ENCODE results near the gene TXNRD1.

The TXNRD1 gene

DNA sequence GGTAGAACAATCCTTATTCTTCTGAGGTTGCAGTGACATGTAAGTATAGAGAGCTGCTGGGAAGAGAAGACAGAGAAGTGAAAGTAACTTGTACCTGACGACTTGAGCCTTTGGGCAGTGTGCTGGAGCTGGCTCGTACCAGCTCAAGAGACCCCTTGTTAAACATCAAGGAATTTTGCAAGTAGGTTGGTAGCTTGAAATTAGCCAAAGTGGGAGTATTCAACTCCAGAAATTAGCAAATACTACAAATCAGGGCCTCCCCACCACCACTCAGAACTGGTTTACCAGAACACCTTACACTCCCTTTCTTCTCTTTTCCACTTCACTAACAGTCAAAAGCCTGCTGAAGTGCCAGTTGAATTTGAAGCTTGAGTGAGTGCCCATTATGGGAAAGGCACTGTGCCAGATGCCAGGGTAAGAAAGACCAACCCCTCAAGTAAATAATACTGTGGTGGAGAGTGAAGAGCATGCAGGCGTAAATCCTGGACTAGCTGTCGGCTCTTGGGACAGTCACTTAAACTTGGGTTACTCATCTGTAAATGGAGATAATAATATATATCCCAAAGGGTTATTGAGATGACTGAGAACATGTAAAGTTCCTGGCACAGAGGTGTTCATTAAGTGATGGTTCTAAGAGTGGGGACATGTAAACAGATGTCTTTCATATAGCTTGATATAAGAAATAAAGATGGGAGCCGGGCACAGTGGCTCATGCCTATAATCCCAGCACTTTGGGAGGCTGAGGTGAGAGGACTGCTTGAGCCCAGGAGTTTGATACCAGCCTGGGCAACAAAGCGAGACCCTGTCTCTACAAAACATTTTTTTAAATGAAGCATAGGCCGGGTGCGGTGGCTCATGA is 60.9 kb downstream of the TXNRD1 start:
- H3K27ac ChIP-seq, result peak overlapping the region; percentile 52
- TF ChIP-seq, protein P1, sequence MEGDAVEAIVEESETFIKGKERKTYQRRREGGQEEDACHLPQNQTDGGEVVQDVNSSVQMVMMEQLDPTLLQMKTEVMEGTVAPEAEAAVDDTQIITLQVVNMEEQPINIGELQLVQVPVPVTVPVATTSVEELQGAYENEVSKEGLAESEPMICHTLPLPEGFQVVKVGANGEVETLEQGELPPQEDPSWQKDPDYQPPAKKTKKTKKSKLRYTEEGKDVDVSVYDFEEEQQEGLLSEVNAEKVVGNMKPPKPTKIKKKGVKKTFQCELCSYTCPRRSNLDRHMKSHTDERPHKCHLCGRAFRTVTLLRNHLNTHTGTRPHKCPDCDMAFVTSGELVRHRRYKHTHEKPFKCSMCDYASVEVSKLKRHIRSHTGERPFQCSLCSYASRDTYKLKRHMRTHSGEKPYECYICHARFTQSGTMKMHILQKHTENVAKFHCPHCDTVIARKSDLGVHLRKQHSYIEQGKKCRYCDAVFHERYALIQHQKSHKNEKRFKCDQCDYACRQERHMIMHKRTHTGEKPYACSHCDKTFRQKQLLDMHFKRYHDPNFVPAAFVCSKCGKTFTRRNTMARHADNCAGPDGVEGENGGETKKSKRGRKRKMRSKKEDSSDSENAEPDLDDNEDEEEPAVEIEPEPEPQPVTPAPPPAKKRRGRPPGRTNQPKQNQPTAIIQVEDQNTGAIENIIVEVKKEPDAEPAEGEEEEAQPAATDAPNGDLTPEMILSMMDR (conservative IDR thresholded peaks at IDR 0.05), result no peak

DNA sequence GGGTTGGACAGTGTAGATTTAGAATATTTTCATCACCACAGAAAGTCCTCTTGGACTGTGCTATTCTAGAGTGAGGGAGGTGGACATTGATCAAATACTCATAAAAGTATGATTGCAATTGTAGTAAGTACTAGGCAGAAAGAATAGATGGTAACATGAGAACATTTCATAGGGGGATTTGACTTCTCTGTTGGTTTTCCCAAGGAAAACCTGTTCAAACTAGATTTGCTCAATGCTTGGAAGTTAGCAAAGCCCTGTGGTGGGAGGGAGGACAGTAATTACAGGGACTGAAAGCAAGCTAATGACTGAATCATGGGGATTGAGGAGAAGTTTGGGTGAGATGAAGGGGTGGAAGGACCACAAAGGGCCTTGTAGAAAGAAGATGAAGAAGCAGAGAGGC is 63.6 kb downstream of the TXNRD1 start:
- no peak overlapping the region for H3K27ac ChIP-seq
- TF ChIP-seq, protein P1 (conservative IDR thresholded peaks at IDR 0.05), result no peak

DNA sequence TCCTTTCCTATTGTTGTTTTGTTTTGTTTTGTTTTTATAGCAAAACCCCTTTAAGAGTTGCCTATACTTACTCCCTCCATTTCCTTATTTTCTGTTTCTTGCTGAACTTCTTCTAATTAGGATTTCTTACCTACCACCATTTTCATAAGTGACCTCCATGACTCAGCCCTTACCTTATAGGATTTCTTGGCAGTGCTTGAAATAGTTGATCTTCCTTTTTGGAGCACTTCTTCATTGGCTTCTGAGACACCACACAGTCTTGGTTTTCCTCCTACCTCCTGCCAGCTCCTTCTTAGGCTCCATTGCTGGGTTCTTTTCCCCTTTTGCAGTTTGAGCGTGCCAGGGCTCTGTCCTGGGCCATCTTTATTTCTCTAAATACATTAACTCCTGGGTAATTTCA is 64.5 kb downstream of the TXNRD1 start:
- H3K27ac ChIP-seq, result no peak overlapping the region

DNA sequence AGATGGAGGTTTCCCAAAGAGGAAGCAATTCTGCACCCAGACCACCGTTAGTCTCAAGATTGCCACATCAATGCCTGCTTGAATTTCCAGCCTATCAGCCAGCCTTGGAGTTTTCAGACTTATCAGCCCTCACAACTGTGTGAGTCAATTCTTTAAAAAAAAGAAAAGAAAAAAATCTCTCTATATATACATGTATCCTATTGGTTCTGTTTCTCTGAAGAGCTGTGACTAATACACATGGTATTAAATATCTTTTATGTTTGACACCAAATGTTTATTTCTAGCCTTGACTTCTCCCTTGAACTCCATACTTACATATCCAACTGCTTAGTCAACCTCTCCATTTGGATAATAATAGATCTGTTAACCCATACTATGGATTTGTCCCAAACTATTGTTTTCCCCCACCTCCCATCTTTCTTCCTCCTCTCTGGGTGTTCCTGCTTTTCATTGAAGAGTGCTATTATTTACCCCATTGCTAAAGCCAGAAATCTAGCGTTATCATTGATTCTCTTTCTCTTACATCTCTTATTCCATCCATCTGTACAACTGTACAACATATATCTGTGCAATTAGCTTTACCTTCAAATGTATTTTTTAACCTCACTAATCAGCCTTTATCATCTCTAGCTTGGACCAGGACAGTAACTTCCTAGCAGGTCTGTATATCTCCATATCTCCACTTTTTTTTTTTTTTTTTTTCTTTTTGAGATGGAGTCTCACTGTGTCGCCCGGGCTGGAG is 65.3 kb downstream of the TXNRD1 start:
- TF ChIP-seq, protein P1 (conservative IDR thresholded peaks at IDR 0.05), result no peak
- no peak overlapping the region for H3K27ac ChIP-seq

More for the DNA sequence above, 64.5 kb downstream of the TXNRD1 start:
- TF ChIP-seq, protein P1 (conservative IDR thresholded peaks at IDR 0.05), result no peak

DNA sequence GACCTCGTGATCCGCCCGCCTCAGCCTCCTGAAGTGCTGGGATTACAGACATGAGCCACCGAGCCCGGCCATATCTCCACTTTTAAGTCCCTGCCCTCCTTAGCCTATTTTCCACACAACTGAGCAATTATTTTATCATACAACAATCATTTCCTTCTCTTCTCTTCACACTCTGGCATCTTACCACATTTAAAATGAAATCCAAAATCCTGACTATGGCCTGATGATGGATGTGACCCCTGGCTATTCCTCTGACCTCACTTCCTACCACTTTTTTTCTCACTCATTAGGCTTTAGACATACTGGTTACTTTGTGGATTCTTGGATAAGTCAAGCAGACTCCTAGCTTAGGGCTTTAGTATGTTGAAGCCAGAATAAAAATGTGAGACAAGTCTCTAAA is 66.1 kb downstream of the TXNRD1 start:
- TF ChIP-seq, protein P1 (conservative IDR thresholded peaks at IDR 0.05), result no peak
- no peak overlapping the region for H3K27ac ChIP-seq

DNA sequence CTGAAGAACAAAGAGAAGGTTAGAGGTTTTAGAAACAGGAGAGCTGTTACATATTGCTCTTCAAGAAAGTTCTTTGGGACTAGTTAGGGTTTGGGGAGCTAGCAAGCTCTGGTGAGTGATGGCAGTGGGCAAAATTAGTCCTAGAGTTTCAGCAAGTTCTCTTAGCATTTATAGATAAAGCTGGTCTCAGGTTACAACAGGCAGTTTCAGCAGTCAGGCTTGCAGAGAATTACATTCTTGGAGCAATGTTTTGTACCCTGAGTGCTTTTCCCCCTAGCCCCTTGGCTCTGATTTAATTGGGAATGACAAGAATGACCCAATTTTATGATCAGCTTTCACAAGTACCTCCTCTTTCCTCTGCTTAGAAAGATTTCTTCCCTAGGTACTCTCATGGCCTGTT is 66.5 kb downstream of the TXNRD1 start:
- TF ChIP-seq, protein P1 (conservative IDR thresholded peaks at IDR 0.05), result no peak
- no peak overlapping the region for H3K27ac ChIP-seq

DNA sequence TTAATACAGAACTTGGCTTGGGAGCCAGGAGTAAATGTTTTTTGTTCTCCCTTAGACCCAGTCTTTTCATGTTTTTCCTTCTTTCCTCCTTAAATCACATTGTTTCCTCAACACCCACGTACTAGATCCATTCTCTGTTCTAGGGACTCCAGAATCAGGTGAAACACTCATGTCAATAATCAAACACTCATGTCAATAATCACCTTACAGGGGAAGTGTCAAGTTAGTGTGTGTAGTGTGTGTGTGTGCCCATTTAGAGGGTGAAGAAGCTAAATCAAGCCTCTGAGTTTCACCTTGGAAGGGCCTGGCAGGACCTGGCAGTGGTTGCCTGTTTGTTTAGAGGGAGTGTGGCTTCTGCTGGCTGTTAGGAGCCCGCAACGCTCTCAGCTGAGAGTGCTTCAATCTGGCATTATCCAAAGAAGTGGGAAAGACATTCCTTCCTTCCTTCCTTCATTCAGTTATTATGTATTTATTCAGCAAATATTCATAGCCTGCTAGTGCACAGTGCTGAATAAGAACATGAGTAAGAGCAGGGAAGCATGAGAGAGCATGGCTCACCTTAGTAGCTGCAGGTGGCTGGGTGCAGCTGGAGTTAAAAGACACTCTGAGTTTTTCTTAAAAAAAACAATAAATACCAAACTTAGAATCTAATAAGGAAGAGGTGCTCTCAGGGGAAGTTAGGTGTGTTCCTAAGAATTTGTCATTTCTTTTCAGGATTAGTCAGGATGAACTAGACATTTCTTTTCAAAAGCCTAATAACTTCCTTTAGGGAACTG is 70.3 kb downstream of the TXNRD1 start:
- TF ChIP-seq, protein P1 (conservative IDR thresholded peaks at IDR 0.05), result no peak
- peak overlapping the region; percentile 92 for H3K27ac ChIP-seq

Measured in VCaP (cell line).